ENCODE results near the gene ADAMTSL4. TPM values are rescaled to one million over a fixed set of nuclear protein-coding genes. Genes with fewer than 3 reads are reported as not detected.

The ADAMTSL4 gene
- total RNA-seq (10 to 100 TPM in 5 of 7 donors, 1 to 10 TPM in 2; 2.8 to 19.1 (median 12.4) TPM), polyA plus RNA-seq (10 to 100 TPM in 1 of 3 donors, 1 to 10 TPM in 2; 5.0 to 10.9 (median 9.4) TPM)
- long read RNA-seq, donor 1, partial matches to known transcripts, result 0 of 1 reads
- long read RNA-seq, donor 1, other reads (novel, unspliced or antisense), result 0 of 1 reads
- long read RNA-seq, donor 2, full-length matches to known transcripts, result 1 of 1 reads
- long read RNA-seq, donor 2, partial matches to known transcripts, result 0 of 1 reads
- long read RNA-seq, donor 2, other reads (novel, unspliced or antisense), result 0 of 1 reads

GRCh38 chr1:150548632-150549495, at the start of gene ADAMTSL4:
TSS of gene ADAMTSL4 (plus strand) at chr1:150549408. CDS start at chr1:150552289, 2,881 bp downstream.
- TF ChIP-seq POLR2A (IDR thresholded peaks at IDR 0.05), result no peak
- peak; percentile 30 to 73 (median 46) for TF ChIP-seq POLR2AphosphoS5 (IDR thresholded peaks at IDR 0.05)
- TF ChIP-seq, protein P1, sequence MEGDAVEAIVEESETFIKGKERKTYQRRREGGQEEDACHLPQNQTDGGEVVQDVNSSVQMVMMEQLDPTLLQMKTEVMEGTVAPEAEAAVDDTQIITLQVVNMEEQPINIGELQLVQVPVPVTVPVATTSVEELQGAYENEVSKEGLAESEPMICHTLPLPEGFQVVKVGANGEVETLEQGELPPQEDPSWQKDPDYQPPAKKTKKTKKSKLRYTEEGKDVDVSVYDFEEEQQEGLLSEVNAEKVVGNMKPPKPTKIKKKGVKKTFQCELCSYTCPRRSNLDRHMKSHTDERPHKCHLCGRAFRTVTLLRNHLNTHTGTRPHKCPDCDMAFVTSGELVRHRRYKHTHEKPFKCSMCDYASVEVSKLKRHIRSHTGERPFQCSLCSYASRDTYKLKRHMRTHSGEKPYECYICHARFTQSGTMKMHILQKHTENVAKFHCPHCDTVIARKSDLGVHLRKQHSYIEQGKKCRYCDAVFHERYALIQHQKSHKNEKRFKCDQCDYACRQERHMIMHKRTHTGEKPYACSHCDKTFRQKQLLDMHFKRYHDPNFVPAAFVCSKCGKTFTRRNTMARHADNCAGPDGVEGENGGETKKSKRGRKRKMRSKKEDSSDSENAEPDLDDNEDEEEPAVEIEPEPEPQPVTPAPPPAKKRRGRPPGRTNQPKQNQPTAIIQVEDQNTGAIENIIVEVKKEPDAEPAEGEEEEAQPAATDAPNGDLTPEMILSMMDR (IDR thresholded peaks at IDR 0.05 in 8 of 11, conservative IDR thresholded peaks at IDR 0.05 in 3 of 11), result peak in 2 of 11 experiments; percentile 23 to 42
- Histone ChIP-seq H3K4me1 (peaks cover 28 to 59% (median 53%) of the 10 kb centered on the region in 6 donors), H3K36me3 (peaks cover 0 to 2% (median 0%) of the 10 kb centered on the region in 6 donors), H3K27ac (peak within 1 kb of the TSS in 7 of 8 donors; percentile 68 to 86 (median 79)), H3K27me3 (replicated peaks in 1 of 7) (peaks cover 0 to 61% (median 0%) of the 10 kb centered on the region in 7 donors), H3K9me3 (no peaks in the 10 kb centered on the region), H3K4me3 (peak within 1 kb of the TSS; percentile 20 to 78 (median 54))
- intact Hi-C loops (cut with DNase I; ENCODE audit: low total_unique reads), result no loop called here
- 1 to 3% (median 1%) methylated on average over 8 to 91 of the region's 91 CpGs for WGBS, 5 donors
- DNase-seq, result peak; percentile 90

DNA sequence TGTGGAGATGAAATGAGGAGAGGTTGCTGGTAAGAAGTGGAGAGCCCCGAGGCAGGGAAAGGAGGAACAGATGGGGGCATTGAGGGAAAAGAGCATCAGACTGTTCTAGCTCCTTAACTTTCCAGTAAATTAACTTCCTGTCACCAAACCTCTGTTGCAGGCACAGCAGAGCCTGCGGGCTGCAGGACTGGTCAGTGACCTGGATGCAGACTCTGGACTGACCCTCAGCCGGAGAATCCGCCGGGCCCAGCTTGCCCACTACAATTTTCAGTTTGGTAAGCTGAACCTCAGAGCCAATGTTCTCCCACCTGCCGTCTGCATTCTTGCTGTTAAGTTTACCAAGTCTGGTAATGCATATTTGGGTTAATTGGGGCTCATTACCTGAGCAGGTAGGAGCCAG, 43.8 kb upstream of the ADAMTSL4 start:
- Histone ChIP-seq H3K27me3 (replicated peaks in 1 of 7) (no peaks in the 10 kb centered on the region), H3K4me1 (peaks cover 0 to 18% (median 0%) of the 10 kb centered on the region in 6 donors), H3K36me3 (peaks cover 0 to 74% (median 53%) of the 10 kb centered on the region in 6 donors), H3K27ac (no peak overlapping the region), H3K9me3 (no peaks in the 10 kb centered on the region), H3K4me3 (no peak overlapping the region)
- TF ChIP-seq POLR2A (IDR thresholded peaks at IDR 0.05), result no peak
- TF ChIP-seq, protein P1 (IDR thresholded peaks at IDR 0.05 in 8 of 11, conservative IDR thresholded peaks at IDR 0.05 in 3 of 11), result no peak
- TF ChIP-seq POLR2AphosphoS5 (IDR thresholded peaks at IDR 0.05), result no peak
- WGBS, 5 donors, result 93 to 99% (median 94%) methylated on average over 5 to 6 of the region's 6 CpGs
- DNase-seq, result peak; percentile 35
- intact Hi-C loops (cut with DNase I; ENCODE audit: low total_unique reads), result no loop called here

DNA sequence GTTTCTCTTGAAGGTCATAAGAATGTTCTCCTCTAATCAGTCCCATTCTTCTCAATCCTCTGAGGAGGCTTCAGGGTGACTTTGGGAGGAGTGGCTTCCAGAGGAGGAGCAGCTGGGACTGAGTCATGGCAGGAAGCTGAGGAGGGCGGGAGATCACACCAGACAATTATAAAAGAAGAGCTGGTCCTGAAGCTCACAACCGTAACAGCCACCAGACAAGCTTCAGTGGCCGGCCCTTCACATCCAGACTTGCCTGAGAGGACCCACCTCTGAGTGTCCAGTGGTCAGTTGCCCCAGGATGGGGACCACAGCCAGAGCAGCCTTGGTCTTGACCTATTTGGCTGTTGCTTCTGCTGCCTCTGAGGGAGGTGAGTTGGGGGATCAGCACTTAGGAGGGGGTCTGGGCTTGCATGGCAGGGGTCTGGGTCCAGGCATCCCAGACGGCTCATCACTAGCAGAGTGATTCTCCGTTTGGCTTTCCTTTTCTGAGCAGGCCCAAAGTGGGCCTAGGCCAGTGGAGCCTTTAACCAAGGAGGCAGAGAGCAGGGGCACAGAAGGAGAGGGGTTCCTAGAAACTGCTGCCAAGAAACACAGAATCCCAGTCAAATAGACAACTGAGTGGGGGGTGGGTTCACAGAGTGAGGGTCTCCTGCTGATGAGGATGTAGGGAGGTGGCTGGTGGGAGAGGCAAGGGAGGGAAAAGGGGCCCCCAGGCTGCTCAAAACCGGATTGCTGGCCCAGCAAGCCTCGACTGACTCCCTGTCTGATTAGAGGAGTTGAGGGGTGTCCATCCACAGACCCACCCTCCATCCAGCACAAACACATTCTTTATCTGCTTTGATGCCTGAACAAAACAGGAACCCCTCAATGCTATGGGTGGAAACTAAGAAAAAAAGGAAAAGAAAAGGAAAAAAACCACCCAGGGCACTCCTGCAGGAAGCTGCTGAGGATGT, 41.0 kb upstream of the ADAMTSL4 start, which contains the start of gene ECM1:
ECM1 (plus strand) TSS at position 198 of the 953 bp plus-strand sequence; CDS start at position 299, 101 bp downstream.
- peaks cover 0 to 64% (median 31%) of the 10 kb centered on the region in 6 donors for H3K36me3 ChIP-seq
- no peaks in the 10 kb centered on the region for H3K9me3 ChIP-seq
- WGBS, 5 donors, result 60 to 72% (median 66%) methylated on average over 5 to 7 of the region's 7 CpGs
- TF ChIP-seq POLR2A (IDR thresholded peaks at IDR 0.05) (no peak), POLR2AphosphoS5 (IDR thresholded peaks at IDR 0.05) (peak in 1 of 3 donors; percentile 23)
- H3K27me3 ChIP-seq (replicated peaks in 1 of 7), result no peaks in the 10 kb centered on the region
- peak within 1 kb of the TSS in 7 of 8 donors; percentile 13 to 71 (median 57) for H3K27ac ChIP-seq
- peak; percentile 47 for DNase-seq
- peak within 1 kb of the TSS in 2 of 8 donors; percentile 14 to 16 for H3K4me3 ChIP-seq
- intact Hi-C loops (cut with DNase I; ENCODE audit: low total_unique reads), result no loop called here
- peaks cover 0 to 18% (median 0%) of the 10 kb centered on the region in 6 donors for H3K4me1 ChIP-seq

DNA sequence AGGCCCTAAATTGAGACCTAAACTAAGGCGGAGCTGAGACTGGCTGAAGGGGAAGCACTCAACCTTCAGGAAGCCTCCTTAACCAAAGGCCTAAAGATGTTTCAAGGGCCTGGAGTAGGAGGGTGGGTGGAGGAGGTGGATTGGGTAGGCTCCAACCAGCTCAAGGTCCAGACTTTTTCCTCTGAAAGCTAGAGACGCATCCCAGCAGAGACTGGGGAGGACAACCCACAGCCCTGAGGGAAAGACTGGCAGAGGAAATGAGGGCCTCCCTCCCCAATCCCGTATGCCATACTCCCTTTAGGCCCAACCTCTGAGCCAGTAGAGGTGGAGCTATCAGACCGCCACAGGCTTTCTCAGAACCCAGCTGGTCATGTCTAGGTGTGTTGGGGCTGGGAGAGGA, 40.2 kb upstream of the ADAMTSL4 start:
- H3K9me3 ChIP-seq, result no peaks in the 10 kb centered on the region
- peak overlapping the region in 5 of 8 donors; percentile 27 to 71 (median 69) for H3K27ac ChIP-seq
- WGBS, 5 donors, result 63 to 79% (median 66%) methylated on average over 3 to 4 of the region's 4 CpGs
- intact Hi-C loops (cut with DNase I; ENCODE audit: low total_unique reads), result no loop called here
- H3K4me1 ChIP-seq, result peaks cover 0 to 18% (median 0%) of the 10 kb centered on the region in 6 donors
- DNase-seq, result peak; percentile 41
- no peak overlapping the region for H3K4me3 ChIP-seq
- TF ChIP-seq, protein P1 (IDR thresholded peaks at IDR 0.05 in 8 of 11, conservative IDR thresholded peaks at IDR 0.05 in 3 of 11), result no peak
- H3K27me3 ChIP-seq (replicated peaks in 1 of 7), result no peaks in the 10 kb centered on the region
- H3K36me3 ChIP-seq, result peaks cover 0 to 59% (median 29%) of the 10 kb centered on the region in 6 donors

All from spleen (tissue), 13 donors.